Stimulated activated CD4-positive, alpha-beta T cell treated with anti-CD3 and anti-CD28 coated beads, Interleukin-12 subunit alpha, Interleukin-12 subunit beta, amount 100 ng/mL, for 4 hours (primary cell): ENCODE data around the gene STPG4.

Source experiments
- DNase-seq: peaks from one replicate; pipeline ENCODE4 v3.0.0-alpha.2; 2020

The STPG4 gene

DNA sequence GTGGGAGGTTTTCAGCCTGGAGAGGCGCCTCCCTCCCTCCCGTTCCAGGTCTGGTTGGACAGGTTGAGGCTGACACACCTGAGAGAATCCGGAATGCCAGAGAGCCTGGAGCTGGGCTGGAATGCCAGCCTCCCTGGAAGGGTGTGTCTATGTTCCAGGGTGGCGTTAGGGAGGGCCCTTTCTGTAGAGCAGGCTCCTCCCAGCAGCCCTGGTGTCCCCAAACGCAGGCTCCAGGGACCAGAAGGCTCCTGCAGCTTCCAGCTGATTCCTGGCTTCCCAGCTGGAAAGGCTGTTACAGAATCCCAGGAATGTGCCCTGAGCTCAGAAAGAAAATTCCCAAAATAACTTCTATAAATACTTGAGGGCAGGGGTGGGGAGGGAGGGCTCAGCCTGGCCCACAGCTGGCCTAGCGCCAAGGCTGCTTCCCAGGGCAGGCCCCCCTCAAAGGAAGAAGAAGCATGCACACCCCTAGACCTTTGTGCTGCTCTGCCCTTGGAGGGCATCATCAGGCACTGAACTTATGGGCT, 85.4 kb downstream of the STPG4 start:
- DNase-seq, result no peak

DNA sequence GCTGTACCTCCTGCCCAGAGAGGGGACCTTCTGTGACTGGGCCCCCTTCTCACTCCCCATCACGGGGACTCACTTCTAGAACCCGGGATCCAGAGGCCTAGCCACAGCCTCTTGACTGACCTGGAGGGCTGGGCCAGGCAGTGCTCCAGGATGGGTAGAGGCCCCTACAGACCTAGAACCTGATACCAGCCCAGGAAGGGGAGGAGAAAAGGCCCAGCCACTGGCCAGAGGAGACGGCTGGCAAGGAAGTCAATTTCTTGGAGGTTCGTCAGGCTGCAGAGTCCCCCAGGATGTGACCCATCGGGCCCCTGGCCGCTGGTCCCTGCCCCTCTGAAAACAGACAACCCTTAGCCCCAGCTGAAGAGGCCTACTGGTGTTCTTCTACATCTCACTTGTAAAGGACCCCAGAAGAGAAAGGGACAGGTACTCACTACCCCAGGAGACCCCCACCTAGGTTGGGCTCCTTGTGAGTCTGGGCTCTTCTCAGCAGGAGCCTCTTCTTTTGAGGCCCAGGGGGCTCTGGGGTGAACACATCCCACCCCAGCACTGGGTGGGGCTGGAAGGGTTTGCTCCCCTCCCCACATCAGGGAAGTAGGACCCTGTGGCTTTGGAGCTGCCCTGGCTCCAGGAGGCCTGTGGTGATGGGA, 86.0 kb downstream of the STPG4 start:
- DNase-seq, result no peak

DNA sequence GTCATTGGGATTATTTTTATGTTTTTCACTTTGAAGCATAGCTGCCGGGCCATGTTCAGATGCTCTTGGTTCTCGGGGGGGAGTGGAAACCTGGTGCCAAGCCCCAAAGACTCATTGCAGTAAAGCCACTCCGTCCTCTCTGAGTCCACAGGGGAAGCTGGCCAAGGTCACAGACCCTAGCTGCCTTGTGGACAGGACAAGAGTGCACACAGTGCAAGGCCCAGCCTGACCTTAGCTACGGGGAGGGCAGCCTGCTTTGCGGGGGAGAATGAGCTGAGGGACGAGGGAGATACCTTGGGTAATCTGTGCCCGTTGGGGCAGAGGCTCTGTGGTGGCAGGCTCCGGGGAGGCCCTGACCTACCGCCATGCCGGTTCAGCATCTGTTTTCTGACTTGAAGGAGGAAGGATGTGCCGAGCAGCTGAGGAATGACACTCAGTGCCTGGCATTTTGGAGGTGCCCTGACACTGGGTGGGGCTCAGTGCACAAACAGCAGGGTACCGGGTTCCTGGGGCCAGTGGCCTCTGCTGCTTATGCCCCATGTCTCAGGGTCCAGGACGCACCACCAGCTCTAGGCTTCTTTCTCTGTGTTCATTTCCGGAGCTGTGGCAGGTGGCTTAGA, 87.2 kb downstream of the STPG4 start:
- DNase-seq, result no peak

DNA sequence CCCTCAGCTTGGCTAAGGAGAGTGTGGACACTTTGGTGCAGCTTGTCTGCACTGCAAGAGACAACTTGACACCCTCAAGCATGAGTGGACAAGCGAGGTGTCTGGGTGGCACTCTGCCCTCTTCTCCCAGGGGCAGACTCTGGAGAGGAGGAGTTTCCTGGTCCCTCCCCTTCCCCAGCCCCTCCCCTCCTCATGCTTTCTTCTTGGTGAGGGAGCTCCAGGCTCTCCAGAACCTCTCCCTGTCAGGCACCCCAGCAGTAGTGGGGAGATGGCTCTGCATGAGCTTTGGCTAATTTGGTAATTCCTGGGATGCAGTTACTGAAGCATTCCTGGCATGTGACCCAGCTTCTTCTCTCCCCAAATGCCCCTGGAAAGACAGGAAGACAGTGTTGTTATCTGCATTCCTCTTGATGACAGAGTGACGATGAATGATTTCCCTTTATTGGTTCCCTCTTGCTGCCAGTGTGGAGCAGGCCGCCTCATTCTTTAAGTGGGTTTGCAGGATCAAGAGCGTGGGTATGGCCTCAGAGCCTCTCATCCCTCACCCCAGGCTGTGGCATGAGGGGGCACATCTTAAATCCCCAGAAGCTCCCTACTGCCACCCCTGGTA, 89.2 kb downstream of the STPG4 start:
- DNase-seq, result no peak

DNA sequence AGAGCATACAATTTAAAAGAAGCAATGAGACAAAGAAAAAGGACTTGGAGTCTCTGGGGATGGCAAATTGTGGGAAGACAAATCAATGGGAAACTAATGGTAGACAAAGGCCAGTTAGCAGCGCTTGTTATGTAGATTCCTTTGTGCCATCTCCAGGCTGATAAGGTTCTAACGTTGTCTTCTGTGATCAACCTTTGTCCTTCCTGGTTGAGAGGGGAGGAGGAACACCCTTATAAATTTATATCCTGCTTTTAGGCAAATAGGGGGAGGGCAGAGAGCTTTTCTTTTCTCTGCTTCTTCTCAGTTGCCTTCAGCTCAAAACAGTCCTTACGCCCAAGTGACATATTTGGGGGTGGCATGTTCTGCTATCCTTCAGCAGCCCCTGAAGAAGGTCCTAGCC, 89.8 kb downstream of the STPG4 start:
- DNase-seq, result no peak

DNA sequence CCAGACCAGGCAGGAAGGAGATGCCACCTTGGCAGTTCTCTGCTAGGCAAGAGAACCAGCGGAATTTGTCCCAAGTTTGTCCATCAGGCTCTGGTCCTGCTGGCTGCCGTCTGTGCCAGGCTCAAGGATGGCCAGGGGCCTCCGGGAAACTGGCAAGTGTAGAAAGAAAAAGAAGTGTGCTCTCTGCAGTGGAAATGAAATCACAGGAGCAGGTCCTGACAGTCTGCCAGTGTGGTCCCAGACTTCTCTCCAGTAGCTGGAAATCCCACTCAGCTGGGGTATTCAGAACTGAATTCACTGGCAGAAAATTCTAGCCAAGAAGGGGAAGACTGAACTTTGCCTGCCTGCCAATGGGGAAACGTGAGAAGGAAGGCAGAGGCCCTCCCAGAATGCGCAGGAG, 91.0 kb downstream of the STPG4 start:
- no peak for DNase-seq

DNA sequence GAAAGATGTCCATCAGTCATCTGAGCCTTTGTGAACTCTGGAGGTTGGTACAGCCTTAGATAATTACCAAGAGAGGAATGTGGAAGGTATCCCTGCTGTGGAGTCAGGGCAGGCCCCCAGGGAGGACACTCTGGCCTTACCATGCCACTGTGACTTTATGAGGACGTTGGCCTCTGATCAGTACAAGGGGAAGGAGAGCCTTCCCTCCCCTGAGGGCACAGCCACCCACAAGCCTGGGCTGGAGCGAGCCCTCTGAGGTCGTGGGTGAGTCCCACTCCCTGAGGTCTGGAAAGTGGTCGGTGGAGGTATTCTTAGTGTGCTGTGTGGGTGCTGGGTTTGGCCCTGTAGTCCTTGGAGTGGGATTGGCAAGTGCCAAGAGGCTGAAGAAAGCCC, 91.6 kb downstream of the STPG4 start:
- DNase-seq, result no peak

DNA sequence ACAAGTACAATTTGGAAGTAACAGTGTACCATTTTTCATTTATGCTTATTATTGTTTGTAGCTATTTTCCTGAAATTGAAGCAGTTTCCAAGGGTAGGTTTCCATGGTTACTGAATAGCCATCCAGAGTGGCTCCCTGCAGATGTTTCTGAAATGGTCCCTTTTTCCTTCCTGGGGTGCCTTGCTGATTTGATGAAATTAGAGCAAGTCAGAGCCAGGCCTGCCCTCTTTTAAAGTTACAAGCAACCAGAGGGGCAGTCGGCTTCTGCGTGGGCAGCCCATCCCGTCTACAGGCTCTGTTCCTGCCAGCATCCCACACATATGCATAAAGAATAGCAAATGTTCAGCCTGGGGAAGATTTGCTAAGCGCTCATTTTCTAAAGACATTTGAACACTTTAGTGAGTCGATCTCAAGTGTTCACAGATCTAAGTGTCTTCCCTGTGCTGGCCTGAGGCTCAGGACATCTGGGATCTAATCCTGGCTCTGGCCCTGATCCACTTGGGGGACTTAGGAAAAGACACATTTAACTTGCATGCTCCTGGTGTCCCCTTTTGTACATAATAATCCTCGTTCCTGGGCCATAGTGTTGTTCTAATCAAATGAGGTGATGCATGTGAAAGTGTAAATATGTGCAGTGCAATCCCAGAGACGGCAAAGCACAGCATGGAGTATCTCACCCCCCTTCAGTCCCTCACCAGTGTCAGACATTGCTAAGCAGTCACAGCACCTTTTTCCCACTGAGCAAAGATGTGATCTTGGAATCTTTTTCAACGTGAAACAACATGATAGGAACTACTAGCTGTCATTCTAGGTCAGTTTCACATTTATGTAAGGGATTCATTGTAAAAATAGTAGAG, 92.2 kb downstream of the STPG4 start:
- DNase-seq, result no peak

DNA sequence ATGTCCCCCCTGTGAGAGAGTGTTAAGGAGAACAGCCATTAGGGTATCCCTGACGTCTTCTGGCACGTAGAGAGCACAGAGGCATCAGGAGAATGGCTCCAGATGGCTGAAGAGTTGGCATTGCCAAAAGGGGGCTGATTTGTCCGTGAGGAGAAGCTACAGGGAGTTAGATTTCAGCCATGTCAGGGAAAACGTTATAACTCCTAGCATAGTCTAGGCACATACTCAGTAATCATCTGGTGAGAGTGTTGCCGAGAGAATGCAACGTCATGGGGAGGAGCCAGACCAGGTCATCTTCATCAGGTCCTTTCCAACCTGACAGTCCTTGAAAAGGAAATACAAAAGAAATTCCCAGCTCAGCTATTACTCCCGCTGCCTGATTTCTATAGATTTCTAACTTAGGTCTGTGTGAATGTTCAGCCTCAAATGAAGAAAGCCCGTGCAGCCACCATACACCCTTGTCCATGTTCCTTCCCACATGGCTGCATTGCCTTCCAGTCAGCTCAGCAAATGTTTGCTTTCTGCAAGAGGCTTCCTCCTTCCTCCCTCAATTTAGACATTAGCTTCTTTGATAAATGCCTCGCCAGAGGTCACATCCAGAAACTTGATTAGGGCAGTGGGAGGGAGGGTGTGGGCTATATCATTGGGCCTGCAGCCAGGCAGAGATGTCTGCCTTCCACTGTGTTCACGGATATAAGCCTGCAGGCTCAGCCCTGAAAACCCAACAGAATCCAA, 93.0 kb downstream of the STPG4 start:
- DNase-seq, result no peak

DNA sequence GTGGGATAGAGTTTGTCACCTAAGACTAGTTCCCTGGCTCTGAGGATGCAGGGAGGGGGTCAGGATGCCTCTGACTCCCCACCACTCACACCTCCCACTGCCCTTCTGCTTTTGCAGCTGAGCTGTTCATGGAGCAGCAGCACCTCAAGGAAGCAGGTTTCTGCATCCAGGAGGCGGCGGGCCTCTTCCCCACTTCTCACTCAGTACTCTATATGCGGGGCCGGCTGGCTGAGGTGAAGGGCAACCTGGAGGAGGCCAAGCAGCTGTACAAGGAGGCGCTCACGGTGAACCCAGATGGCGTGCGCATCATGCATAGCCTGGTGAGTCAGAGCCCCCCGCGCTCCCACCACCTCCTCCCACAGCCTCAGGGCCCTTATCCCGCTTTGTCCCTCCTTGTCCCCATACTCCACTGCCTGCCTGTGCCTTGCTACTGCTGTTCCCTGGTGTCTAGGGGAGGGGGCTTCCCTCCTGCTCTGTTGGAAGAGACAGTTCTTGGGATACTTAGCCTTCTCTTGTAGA, 94.4 kb downstream of the STPG4 start:
- DNase-seq, result no peak

DNA sequence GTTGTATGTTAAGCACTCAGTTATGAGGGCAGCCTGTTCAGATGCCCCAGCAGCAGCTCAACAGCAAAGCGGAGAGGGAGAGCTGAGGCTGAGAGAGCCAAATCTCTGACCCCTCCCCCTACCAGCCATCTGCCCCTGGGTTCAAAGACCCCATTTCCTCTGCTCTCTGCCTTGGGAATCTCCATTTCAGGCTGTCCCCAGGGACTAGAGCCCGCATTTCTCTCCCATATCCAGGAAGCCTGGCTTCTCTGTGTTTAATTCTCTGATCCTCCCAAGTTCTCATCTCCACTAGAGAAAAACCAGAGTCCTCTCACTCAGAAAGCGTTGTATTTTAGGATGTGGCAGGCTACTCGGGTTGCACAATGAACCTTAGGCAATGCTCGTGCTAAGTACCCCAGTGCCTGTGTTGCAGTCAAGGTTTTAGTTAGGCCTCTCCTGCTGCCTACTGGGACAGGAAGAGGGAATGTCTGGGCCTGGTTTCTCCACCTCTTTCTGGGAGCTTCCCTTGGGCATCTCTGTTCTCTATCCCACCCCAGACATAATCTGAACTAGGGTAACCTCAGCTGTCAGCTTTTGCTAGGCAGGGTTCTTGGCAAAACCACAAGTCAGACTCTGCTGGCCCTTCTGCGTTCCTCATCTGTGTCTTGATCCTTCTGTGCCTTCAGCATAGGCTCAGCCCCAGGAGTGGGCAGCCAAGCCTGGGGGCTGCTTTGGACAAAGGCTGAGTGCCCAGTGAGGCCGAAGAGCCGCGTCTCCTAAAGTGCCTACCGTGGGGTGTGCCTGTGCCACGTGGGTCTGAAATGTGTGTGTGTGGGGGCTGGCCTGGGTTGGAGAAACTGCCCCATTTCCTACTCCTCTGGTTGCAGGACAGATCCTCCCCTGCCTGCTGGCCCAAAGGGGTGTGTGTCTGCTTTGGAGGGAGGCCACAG, 96.8 kb downstream of the STPG4 start:
- no peak for DNase-seq

DNA sequence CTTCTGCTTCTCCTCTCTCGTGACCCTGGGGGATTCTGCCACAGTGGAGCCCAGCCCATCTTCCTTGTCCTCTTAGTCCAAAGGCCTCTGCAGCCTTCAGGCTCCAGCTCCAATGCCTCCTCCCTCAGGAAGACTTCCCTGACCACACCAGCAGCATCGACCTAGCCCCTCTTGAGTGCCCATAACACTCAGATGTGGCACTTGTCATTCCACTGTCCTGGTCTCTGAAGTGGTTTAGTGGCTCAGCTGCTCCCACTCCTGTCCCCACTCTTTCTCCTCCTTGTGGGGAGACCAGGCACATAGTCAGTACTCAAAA, 97.5 kb downstream of the STPG4 start:
- DNase-seq, result no peak

DNA sequence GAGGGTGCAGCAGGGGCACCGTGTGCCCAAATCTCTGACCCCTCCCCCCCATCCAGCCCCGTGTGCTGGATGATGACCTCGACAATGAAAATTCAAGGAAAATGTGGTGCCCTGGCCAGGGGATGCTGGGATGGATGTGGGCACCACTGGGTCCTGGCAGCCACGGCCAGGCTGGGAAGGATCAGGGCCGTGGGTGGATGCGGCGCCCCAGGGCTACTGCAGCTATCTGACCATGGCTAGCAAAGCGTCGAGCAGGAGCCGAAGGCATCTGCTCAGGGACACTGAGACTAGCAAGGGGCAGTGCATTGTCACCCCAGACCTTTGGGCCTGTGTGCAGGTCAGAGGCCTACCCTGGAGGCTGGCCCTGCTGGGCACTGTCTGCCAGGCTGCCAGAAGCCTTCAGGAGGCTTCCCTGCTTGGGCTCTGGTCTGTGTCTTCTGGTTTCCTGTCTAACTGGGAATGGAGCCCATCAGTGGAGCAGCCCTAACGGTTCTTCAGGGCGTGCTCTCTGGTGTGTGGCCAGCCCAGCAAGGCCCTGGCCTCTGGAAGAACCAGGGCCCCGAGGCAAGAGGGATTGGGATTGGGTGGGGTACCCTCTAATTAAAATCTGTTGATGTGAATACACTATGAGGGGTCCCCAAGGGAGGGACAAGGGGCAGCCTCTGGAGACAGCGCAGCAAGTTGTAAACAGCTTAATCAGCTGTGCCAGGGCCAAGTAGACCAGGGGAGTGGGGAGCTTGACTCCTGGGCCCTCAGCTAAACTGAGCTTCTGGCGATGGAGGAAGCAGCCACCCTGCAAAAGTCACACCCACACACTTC, 98.0 kb downstream of the STPG4 start:
- DNase-seq, result no peak

DNA sequence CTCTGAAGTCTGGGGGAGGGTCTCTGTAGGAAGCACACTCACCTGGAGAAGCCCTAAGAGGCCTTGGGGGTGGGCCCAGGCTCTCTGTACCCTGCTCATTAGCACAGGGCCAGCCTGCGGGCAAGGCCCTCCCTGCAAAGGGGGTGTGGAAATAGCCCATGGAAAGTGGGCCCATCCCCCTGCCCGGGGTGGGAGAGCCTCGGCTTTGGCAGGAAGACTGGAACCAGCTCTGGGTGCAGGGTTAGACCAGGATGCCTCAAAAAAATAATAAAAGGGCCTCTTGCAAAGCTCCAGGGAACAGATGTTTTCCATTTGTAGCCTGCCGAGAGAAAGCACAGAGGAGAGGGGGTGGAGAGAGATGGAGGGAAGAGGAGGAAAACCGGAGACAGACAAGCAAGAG, 98.7 kb downstream of the STPG4 start:
- DNase-seq, result no peak

DNA sequence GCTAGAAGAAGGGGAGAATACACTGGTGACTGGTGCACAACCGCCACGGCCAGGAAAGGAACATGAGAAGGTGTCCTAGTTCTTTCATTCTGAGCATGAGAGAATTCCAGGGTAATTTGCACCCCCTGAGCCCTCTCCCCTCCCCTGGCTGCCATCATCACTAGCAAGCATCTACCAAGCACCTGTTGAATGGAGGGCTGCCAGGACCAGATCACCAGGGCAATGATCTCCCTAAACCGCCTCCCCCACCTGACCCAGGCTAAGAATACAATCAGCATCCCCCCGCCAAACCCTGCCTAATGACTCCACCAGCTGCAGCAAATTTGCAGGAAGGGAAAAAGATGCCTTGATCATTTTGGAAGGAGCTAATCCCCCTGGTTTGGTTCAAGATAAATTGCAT, 100.2 kb downstream of the STPG4 start:
- DNase-seq, result no peak

DNA sequence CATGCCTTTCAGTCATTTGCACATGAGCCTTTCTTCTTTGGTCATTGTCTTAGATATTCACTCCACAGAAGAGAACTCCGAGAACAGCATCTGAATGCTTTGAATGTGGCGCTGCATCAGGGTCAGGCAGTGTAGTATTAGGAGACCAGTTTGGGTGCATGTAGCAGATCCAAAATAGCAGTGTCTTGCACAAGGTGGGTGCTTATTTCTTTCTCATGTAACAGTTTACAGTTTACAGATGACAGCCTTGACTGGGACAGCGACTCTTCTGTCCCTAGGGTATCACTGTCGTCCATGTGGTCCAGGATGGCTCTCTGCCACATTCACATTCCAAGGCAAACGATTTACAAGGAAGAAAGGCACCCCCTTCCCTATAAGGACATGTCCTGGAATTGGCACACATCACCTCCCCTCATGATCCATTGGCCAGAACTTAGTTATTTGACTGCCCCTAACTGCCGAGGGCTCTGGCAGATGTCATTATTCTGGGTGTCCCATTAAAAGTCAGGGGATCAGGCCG, 101.0 kb downstream of the STPG4 start:
- DNase-seq, result no peak

DNA sequence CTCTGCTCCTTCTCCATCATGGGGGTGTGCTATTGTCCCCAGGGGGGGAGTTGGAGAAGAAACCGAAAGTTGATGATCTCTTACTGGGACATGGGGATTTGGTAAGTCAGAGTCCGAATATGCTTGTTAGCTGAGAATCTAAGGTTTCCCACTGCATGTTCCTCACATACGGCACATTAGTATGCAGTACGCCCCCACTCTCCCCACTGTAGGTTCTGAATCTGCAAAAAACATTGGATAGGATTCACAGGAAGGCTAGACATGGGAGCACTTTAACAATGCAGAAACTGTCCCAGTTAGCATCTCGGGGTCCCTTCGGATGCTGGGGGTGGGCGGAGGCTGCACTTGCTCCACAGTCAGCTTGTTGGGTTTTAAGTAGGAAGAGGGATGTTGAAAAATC, 102.3 kb downstream of the STPG4 start:
- DNase-seq, result no peak

DNA sequence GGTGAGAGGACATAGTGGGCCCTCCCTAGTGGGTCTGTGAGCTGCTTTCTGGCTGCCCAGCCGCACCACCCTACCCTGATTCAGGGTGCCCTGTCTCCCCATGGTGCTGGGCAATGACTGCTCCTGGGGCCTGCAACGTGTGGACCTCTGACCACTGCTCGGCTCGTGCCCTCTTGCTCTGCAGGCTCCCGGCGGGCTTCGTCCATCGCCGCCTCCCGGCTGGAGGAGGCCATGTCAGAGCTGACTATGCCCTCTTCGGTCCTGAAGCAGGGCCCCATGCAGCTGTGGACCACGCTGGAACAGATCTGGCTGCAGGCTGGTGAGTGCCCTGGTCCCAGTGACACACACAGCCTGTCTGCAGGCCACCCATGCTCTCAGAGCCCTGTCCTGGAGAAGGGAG, 103.5 kb downstream of the STPG4 start:
- DNase-seq, result no peak

DNA sequence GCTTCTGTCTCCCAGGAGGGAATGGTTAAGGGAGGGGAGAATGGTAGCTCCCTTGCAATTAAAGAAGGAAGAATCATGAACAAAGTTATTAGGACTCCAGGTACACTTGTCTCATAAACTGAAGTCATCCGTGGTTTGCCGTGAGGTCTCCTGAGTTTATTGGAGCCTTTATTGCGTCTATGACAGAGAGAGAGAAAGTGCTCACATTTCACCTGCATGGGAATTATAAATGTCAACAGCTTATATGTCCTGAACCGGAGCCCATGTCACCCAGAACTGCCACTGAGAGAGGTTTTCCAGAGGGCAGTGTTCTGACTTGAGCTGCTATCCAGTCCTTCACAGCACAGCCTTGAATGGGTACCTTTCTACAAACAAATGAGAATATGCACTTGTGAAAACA, 104.3 kb downstream of the STPG4 start:
- DNase-seq, result no peak

DNA sequence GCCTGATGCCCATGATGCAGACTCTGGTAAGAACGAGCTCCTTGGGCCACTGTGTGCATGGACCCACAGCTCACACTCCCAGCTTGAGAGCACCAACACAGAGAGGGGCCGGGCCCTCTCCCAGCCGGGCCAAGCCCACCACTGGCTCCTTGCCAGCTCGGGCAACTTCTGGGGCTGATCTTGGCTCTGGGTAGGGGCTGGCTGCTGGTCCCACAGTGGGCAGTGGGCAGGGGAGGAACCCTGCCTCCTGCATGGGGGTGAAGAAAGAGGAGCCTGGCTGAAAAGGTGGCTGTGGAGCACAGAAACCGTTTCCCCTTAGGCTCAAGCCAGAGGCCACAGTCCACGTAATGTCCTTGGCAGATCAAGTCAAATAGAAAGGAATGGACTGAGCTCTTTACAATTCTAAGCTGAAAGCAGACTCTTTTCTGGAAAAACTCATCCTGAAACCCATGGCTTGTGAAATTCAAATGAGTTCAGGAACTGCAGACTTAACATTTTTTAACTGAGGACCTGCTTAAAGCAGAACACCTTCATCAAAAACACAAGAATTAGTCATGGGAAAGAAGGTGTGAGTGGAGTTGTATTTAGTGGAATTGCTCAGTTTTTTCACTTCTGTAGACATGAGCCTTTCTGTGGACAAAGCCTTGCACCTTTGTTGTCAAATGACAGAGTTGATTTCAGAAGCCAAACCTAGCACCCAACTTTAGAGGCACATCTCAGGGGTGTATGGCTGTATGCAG, 104.9 kb downstream of the STPG4 start:
- DNase-seq, result no peak
